ENCODE results near the gene LOXL1. TPM values are rescaled to one million over a fixed set of nuclear protein-coding genes. Genes with fewer than 3 reads are reported as not detected.

LOXL1 gene
- total RNA-seq, 5 donors from 2014 or later (not counting 1 experiment from before 2014, with no cell fraction given) = 1.4 to 4.8 (median 1.6) TPM

DNA sequence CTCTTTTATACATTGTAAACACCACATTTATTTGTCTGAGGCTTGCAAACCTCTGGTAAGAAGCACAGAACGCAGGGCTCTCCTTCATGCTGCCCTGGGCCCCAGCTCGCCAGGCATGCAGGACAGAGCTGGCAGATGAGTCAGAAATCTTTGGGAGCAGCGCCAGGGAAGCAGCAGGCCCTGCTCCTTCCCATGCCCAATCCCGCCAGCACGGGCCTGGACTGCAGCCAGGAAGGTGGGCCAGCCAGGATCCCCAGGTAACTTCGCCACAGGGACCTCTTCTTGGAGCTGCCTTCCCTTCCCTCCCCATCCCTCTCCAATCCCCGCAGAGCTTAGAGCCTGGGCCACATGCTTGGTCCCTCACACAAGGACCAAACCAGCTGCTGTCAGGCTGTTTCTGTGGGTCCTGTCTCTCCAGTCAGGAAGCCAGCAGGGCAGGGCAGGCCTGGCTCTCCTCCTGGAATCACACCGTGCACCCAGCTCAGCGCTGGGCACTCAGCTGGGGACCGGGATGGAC is 57.0 kb downstream of the LOXL1 start:
- ATAC-seq (replicated peaks in 1 of 4) (no peak), DNase-seq (no peak)
- peaks cover 35 to 37% (median 37%) of the 10 kb centered on the region in 3 donors for H3K4me1 Mint-ChIP-seq
- Histone ChIP-seq H3K36me3 (ENCODE audit: control insufficient read depth in 2 of 2, extremely low read depth in 1 of 2, insufficient read depth in 1 of 2, low read length in 1 of 2) (peaks cover 8 to 15% of the 10 kb centered on the region in 2 donors), H3K4me3 (ENCODE audit: control insufficient read depth in 1 of 2, extremely low read depth in 1 of 2, low read length in 1 of 2) (no peak overlapping the region), H3K27ac (ENCODE audit: low read length) (no peak overlapping the region), H3K9me3 (no peaks in the 10 kb centered on the region), H3K4me1 (ENCODE audit: control insufficient read depth in 1 of 2, extremely low read depth in 1 of 2, insufficient read depth in 2 of 2, low read length in 2 of 2) (peaks cover 0 to 37% of the 10 kb centered on the region in 2 experiments), H3K27me3 (replicated peaks in 1 of 2; ENCODE audit: control insufficient read depth in 2 of 2, extremely low read depth in 1 of 2, insufficient read depth in 2 of 2, low read length in 1 of 2) (peaks cover 0 to 9% of the 10 kb centered on the region in 2 experiments)
- no peaks in the 10 kb centered on the region for H3K27me3 Mint-ChIP-seq
- CTCF ChIA-PET = interaction anchor here in 1 of 2 donors (0.6 kb wide), 1 partner anchor 220 kb away, joined by 3 read pairs; the partner anchor contains the start of gene STRA6
- 84% methylated on average over 10 of the region's 10 CpGs for WGBS (ENCODE audit: insufficient coverage)
- POLR2A ChIA-PET = no interaction called here
- H3K9me3 Mint-ChIP-seq = no peaks in the 10 kb centered on the region
- H3K36me3 Mint-ChIP-seq = peaks cover 25% of the 10 kb centered on the region
- H3K4me3 Mint-ChIP-seq = peak overlapping the region in 1 of 3 donors; percentile 60
- peak overlapping the region in 1 of 2 donors; percentile 86 for H3K27ac Mint-ChIP-seq

DNA sequence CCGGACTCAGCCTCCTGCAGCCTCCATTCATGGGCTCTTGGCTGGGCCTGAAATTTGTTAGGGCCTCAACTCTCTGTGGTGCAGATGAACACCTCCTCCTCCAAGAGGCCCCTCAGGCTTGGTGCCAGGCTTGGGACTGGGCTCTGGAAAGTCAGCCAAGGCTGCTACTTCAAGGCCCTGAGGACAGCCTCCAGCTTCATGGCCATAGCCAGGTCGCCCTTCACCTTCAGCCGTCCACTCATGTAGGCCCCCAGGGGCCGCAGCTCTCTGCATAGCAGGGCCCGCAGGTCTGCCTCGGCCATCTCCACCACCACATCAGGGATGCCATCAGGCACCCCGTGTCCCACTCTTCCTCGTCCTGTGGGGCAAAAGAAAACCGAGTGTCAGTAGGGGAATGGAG is 57.5 kb downstream of the LOXL1 start:
- H3K36me3 ChIP-seq (ENCODE audit: control insufficient read depth in 2 of 2, extremely low read depth in 1 of 2, insufficient read depth in 1 of 2, low read length in 1 of 2) = peaks cover 12 to 17% of the 10 kb centered on the region in 2 donors
- no peak overlapping the region for H3K27ac Mint-ChIP-seq
- CTCF ChIA-PET = no interaction called here
- H3K9me3 Mint-ChIP-seq = no peaks in the 10 kb centered on the region
- DNase-seq (no peak), ATAC-seq (replicated peaks in 1 of 4) (no peak)
- no peak overlapping the region for H3K4me3 ChIP-seq (ENCODE audit: control insufficient read depth in 1 of 2, extremely low read depth in 1 of 2, low read length in 1 of 2)
- peak overlapping the region in 1 of 3 donors; percentile 11 for H3K4me3 Mint-ChIP-seq
- WGBS (ENCODE audit: insufficient coverage) = 90% methylated on average over 2 of the region's 9 CpGs
- peaks cover 25% of the 10 kb centered on the region for H3K36me3 Mint-ChIP-seq
- peaks cover 0 to 7% of the 10 kb centered on the region in 2 experiments for H3K27me3 ChIP-seq (replicated peaks in 1 of 2; ENCODE audit: control insufficient read depth in 2 of 2, extremely low read depth in 1 of 2, insufficient read depth in 2 of 2, low read length in 1 of 2)
- H3K4me1 ChIP-seq (ENCODE audit: control insufficient read depth in 1 of 2, extremely low read depth in 1 of 2, insufficient read depth in 2 of 2, low read length in 2 of 2) = peaks cover 0 to 37% of the 10 kb centered on the region in 2 experiments
- H3K27me3 Mint-ChIP-seq = no peaks in the 10 kb centered on the region
- H3K9me3 ChIP-seq = no peaks in the 10 kb centered on the region
- peaks cover 35 to 37% (median 37%) of the 10 kb centered on the region in 3 donors for H3K4me1 Mint-ChIP-seq
- H3K27ac ChIP-seq (ENCODE audit: low read length) = no peak overlapping the region
- POLR2A ChIA-PET = no interaction called here

DNA sequence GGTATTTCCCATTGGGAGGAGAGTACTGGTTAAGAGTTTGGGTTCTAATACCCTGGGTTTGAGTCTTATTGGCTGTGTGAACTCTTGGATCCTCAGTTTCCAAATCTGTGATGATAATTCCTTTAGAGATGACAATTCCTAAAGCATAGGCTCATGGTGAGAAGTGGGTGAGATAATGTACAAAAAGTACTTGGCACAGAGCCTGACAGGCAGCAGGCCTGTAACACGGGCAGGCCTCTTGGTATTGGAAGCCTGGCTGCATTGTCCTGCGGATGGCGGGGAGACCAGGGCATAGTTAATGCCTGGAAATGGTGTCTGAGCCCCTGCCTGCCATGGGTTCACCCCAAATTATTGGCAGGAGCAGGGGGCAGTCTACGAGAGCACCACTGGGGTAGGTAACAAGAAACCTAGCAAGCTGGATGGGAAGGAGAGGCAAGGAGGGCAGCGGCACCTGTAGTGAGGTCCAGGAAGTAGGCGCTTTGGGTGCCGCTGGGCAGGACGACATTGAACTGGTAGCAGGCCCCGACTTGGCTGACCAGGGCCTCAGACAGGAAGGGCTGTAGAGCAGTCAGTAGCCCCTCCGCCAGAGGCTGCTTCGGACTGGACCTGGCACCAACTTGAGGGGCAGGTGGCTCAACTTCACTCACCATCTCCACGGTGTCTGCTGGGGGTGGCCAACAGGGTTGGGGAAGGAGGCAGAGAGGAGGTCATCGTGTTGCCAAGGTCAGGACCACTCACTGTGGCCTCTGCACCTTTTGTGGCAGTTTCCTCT is 58.1 kb downstream of the LOXL1 start:
- peak overlapping the region in 1 of 3 donors; percentile 17 for H3K4me3 Mint-ChIP-seq
- H3K9me3 Mint-ChIP-seq = no peaks in the 10 kb centered on the region
- peaks cover 0 to 7% of the 10 kb centered on the region in 2 experiments for H3K27me3 ChIP-seq (replicated peaks in 1 of 2; ENCODE audit: control insufficient read depth in 2 of 2, extremely low read depth in 1 of 2, insufficient read depth in 2 of 2, low read length in 1 of 2)
- H3K27me3 Mint-ChIP-seq = no peaks in the 10 kb centered on the region
- DNase-seq (no peak), ATAC-seq (replicated peaks in 1 of 4) (no peak)
- H3K36me3 ChIP-seq (ENCODE audit: control insufficient read depth in 2 of 2, extremely low read depth in 1 of 2, insufficient read depth in 1 of 2, low read length in 1 of 2) = peaks cover 13 to 17% of the 10 kb centered on the region in 2 donors
- peaks cover 33 to 37% (median 37%) of the 10 kb centered on the region in 3 donors for H3K4me1 Mint-ChIP-seq
- H3K4me3 ChIP-seq (ENCODE audit: control insufficient read depth in 1 of 2, extremely low read depth in 1 of 2, low read length in 1 of 2) = no peak overlapping the region
- peak overlapping the region; percentile 23 to 48 for H3K27ac Mint-ChIP-seq
- H3K36me3 Mint-ChIP-seq = peaks cover 25% of the 10 kb centered on the region
- peaks cover 0 to 37% of the 10 kb centered on the region in 2 experiments for H3K4me1 ChIP-seq (ENCODE audit: control insufficient read depth in 1 of 2, extremely low read depth in 1 of 2, insufficient read depth in 2 of 2, low read length in 2 of 2)
- no peak overlapping the region for H3K27ac ChIP-seq (ENCODE audit: low read length)
- ChIA-PET CTCF (no interaction called here), POLR2A (no interaction called here)
- no peaks in the 10 kb centered on the region for H3K9me3 ChIP-seq
- WGBS (ENCODE audit: insufficient coverage) = 80% methylated on average over 9 of the region's 13 CpGs

DNA sequence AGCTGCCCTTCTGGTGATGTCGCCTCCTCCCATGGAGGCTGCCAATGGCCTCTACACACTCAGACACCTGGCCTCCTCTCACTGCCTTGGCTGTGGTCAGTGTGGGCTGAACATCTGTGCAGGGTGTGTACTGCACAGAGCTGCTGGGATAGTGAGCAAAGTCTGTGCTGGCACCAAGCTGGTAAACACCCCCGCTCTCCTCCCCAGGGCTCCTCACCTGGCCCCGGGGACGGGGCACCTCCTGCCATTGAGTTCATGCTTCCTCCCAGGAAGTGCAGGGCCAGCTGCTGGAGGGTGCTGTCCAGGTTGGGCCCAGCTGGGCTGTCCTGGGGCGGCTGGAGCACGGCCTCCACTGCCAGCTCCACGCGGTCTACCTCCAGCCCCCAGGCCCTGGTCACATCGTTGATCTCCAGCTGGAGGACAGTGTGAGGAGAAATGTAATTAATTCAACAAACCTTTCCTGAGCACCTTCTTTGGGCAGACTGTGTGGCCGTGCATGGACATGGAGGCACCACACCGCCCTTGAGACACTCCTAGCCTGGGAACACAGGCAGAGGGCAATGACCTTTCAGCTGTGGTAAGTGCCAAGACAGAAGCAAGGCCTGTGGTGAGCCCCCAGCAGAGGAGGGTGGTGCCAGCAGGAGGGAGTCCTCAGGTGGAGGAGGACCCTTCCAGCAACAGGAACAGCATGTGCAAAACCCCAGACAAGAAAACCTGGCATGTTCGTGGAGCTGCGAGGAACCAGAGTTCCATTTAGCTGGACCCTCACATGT is 59.0 kb downstream of the LOXL1 start:
- H3K27me3 Mint-ChIP-seq = no peaks in the 10 kb centered on the region
- ChIA-PET CTCF (interaction anchor here in 1 of 2 donors (1.1 to 1.2 kb wide), 2 partner anchors 9 to 12 kb away, joined by 3 to 5 read pairs; partner anchors contain the start of gene PML), POLR2A (no interaction called here)
- peak overlapping the region in 1 of 3 donors; percentile 17 for H3K4me3 Mint-ChIP-seq
- WGBS (ENCODE audit: insufficient coverage) = 76% methylated on average over 8 of the region's 13 CpGs
- H3K27me3 ChIP-seq (replicated peaks in 1 of 2; ENCODE audit: control insufficient read depth in 2 of 2, extremely low read depth in 1 of 2, insufficient read depth in 2 of 2, low read length in 1 of 2) = peaks cover 0 to 5% of the 10 kb centered on the region in 2 experiments
- H3K4me1 Mint-ChIP-seq = peaks cover 32 to 38% (median 37%) of the 10 kb centered on the region in 3 donors
- H3K36me3 ChIP-seq (ENCODE audit: control insufficient read depth in 2 of 2, extremely low read depth in 1 of 2, insufficient read depth in 1 of 2, low read length in 1 of 2) = peaks cover 13 to 17% of the 10 kb centered on the region in 2 donors
- peak overlapping the region; percentile 23 to 48 for H3K27ac Mint-ChIP-seq
- no peak overlapping the region for H3K4me3 ChIP-seq (ENCODE audit: control insufficient read depth in 1 of 2, extremely low read depth in 1 of 2, low read length in 1 of 2)
- peaks cover 0 to 37% of the 10 kb centered on the region in 2 experiments for H3K4me1 ChIP-seq (ENCODE audit: control insufficient read depth in 1 of 2, extremely low read depth in 1 of 2, insufficient read depth in 2 of 2, low read length in 2 of 2)
- no peaks in the 10 kb centered on the region for H3K9me3 ChIP-seq
- H3K27ac ChIP-seq (ENCODE audit: low read length) = no peak overlapping the region
- DNase-seq (no peak), ATAC-seq (replicated peaks in 1 of 4) (no peak)
- no peaks in the 10 kb centered on the region for H3K9me3 Mint-ChIP-seq
- peaks cover 25% of the 10 kb centered on the region for H3K36me3 Mint-ChIP-seq

DNA sequence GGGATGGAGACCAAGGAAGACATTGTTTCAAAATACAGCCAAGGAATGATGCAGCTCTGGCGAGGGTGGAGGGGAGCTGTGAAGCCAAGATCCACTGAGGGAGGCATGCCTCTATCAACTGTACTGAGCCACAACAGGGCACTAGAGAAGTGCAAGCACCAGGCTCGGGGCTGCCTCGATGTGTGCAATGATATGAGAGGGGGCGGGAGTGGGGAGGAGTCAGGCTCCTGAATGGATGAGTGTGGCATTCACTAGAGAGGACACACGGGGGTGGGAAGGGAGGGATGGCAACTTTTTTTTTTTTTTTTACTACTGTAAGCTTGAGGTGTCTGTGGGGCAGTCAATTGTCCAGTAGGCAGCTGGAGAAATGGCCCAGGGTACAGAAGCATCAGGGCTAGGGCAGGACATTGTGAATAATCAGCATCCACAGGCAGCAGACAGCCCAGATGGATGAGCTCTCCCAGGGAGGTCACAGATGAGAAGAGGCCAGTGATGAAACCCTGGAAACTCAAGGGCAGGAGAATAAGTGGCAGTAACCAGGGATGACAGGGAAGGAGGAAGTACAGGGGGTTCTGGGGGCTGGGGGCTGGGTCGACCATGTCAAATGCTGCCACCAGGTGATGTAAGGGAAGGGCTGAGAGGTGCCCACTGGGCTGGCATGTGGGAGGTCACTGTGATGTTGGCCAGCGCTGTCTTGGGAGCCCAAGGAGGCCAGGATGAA is 60.0 kb downstream of the LOXL1 start:
- Histone ChIP-seq H3K9me3 (no peaks in the 10 kb centered on the region), H3K27ac (ENCODE audit: low read length) (no peak overlapping the region), H3K27me3 (replicated peaks in 1 of 2; ENCODE audit: control insufficient read depth in 2 of 2, extremely low read depth in 1 of 2, insufficient read depth in 2 of 2, low read length in 1 of 2) (peaks cover 0 to 5% of the 10 kb centered on the region in 2 experiments), H3K36me3 (ENCODE audit: control insufficient read depth in 2 of 2, extremely low read depth in 1 of 2, insufficient read depth in 1 of 2, low read length in 1 of 2) (peaks cover 13 to 17% of the 10 kb centered on the region in 2 donors), H3K4me1 (ENCODE audit: control insufficient read depth in 1 of 2, extremely low read depth in 1 of 2, insufficient read depth in 2 of 2, low read length in 2 of 2) (peaks cover 1 to 39% of the 10 kb centered on the region in 2 experiments), H3K4me3 (ENCODE audit: control insufficient read depth in 1 of 2, extremely low read depth in 1 of 2, low read length in 1 of 2) (no peak overlapping the region)
- Mint-ChIP-seq H3K9me3 (no peaks in the 10 kb centered on the region), H3K4me1 (peaks cover 33 to 39% (median 36%) of the 10 kb centered on the region in 3 donors), H3K4me3 (no peak overlapping the region), H3K27ac (peak overlapping the region in 1 of 2 donors; percentile 36), H3K36me3 (peaks cover 25% of the 10 kb centered on the region), H3K27me3 (no peaks in the 10 kb centered on the region)
- ChIA-PET CTCF (interaction anchor here in 1 of 2 donors (0.7 to 1.2 kb wide), 3 partner anchors 8 to 17 kb away, joined by 3 to 5 read pairs (median 4); partner anchors contain the start of gene PML), POLR2A (no interaction called here)
- WGBS (ENCODE audit: insufficient coverage) = 66% methylated on average over 5 of the region's 7 CpGs
- DNase-seq = no peak
- no peak for ATAC-seq (replicated peaks in 1 of 4)

DNA sequence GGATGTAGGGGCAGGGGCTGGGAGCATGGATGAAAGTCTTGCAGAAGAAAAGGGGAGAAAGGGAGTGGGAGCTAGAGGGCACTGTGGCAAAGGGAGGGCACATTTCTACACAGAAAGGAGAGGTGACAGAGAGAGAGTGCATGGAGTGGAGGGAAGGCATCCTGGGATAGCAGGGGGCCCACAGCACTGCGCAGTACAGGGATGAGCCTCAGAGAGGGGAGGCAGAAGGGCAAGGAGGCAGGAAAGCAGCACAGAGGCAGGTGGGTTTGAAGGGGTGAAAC is 60.5 kb downstream of the LOXL1 start:
- H3K36me3 Mint-ChIP-seq = peaks cover 25% of the 10 kb centered on the region
- H3K27ac ChIP-seq (ENCODE audit: low read length) = no peak overlapping the region
- DNase-seq (no peak), ATAC-seq (replicated peaks in 1 of 4) (no peak)
- peaks cover 31 to 38% (median 37%) of the 10 kb centered on the region in 3 donors for H3K4me1 Mint-ChIP-seq
- H3K27me3 Mint-ChIP-seq = no peaks in the 10 kb centered on the region
- no peaks in the 10 kb centered on the region for H3K9me3 Mint-ChIP-seq
- peaks cover 13 to 17% of the 10 kb centered on the region in 2 donors for H3K36me3 ChIP-seq (ENCODE audit: control insufficient read depth in 2 of 2, extremely low read depth in 1 of 2, insufficient read depth in 1 of 2, low read length in 1 of 2)
- 100% methylated on average over 1 of the region's 1 CpG for WGBS (ENCODE audit: insufficient coverage)
- peaks cover 4 to 40% of the 10 kb centered on the region in 2 experiments for H3K4me1 ChIP-seq (ENCODE audit: control insufficient read depth in 1 of 2, extremely low read depth in 1 of 2, insufficient read depth in 2 of 2, low read length in 2 of 2)
- H3K27ac Mint-ChIP-seq = no peak overlapping the region
- ChIA-PET POLR2A (no interaction called here), CTCF (interaction anchor here in 1 of 2 donors (0.7 to 1.2 kb wide), 2 partner anchors 14 to 18 kb away, joined by 4 to 5 read pairs; no protein-coding TSS in a partner anchor)
- H3K9me3 ChIP-seq = no peaks in the 10 kb centered on the region
- peaks cover 0 to 3% of the 10 kb centered on the region in 2 experiments for H3K27me3 ChIP-seq (replicated peaks in 1 of 2; ENCODE audit: control insufficient read depth in 2 of 2, extremely low read depth in 1 of 2, insufficient read depth in 2 of 2, low read length in 1 of 2)
- H3K4me3 Mint-ChIP-seq = no peak overlapping the region
- no peak overlapping the region for H3K4me3 ChIP-seq (ENCODE audit: control insufficient read depth in 1 of 2, extremely low read depth in 1 of 2, low read length in 1 of 2)
